Measurements from ENCODE around the gene SHC3.

The SHC3 gene

GRCh38 chr9:89015336-89015735 lies 163.3 kb downstream of the SHC3 start:
- no peak for DNase-seq

- no peak for DNase-seq
Measured at GRCh38 chr9:89014153-89014552, 164.5 kb downstream of the SHC3 start.

- no peak for DNase-seq
Measured at GRCh38 chr9:89013660-89014059, 165.0 kb downstream of the SHC3 start.

- DNase-seq: no peak
Measured at GRCh38 chr9:89012294-89013042, 166.2 kb downstream of the SHC3 start.

GRCh38 chr9:89011683-89012082 lies 166.9 kb downstream of the SHC3 start:
- DNase-seq: no peak

GRCh38 chr9:89010526-89011111 lies 168.0 kb downstream of the SHC3 start:
- no peak for DNase-seq

GRCh38 chr9:89010056-89010455 lies 168.6 kb downstream of the SHC3 start:
- no peak for DNase-seq

GRCh38 chr9:89009546-89009840 lies 169.1 kb downstream of the SHC3 start:
- no peak for DNase-seq

GRCh38 chr9:89008744-89009545 lies 169.7 kb downstream of the SHC3 start:
- DNase-seq: no peak

- no peak for DNase-seq
Measured at GRCh38 chr9:89008055-89008743, 170.4 kb downstream of the SHC3 start.

- no peak for DNase-seq
Measured at GRCh38 chr9:89006996-89007967, 171.3 kb downstream of the SHC3 start.

- DNase-seq: no peak
Measured at GRCh38 chr9:89006267-89006666, 172.4 kb downstream of the SHC3 start.

- DNase-seq: no peak
Measured at GRCh38 chr9:89005323-89005722, 173.3 kb downstream of the SHC3 start.

- no peak for DNase-seq
Measured at GRCh38 chr9:89002987-89003386, 175.6 kb downstream of the SHC3 start.

- no peak for DNase-seq
Measured at GRCh38 chr9:89001917-89002540, 176.6 kb downstream of the SHC3 start.

- DNase-seq: peak; percentile 59
Measured at GRCh38 chr9:89000973-89001916, 177.4 kb downstream of the SHC3 start.

GRCh38 chr9:89000371-89000781 lies 178.2 kb downstream of the SHC3 start:
- DNase-seq: no peak

GRCh38 chr9:88998911-88999310 lies 179.7 kb downstream of the SHC3 start:
- DNase-seq: no peak

- no peak for DNase-seq
Measured at GRCh38 chr9:88998503-88998902, 180.1 kb downstream of the SHC3 start.

- DNase-seq: no peak
Measured at GRCh38 chr9:88997646-88998045, 181.0 kb downstream of the SHC3 start.

- DNase-seq: no peak
Measured at GRCh38 chr9:88996921-88997235, 181.7 kb downstream of the SHC3 start.
